NCI-H2196 treated with DMSO at 0.1 percent for 48 hours (cell line): Measurements from ENCODE around the gene ZSCAN5C.
"Not testable (repeated sequence)": the region's sequence is repeated elsewhere in the genome, so short reads cannot be mapped to it uniquely, and the experiment has no call there.

Source experiments
- DNase-seq: peaks from one replicate; lab custom pipeline; 2025; ENCODE audit not compliant: unreplicated experiment; lab: John Stamatoyannopoulos, UW

Gene ZSCAN5C, protein sequence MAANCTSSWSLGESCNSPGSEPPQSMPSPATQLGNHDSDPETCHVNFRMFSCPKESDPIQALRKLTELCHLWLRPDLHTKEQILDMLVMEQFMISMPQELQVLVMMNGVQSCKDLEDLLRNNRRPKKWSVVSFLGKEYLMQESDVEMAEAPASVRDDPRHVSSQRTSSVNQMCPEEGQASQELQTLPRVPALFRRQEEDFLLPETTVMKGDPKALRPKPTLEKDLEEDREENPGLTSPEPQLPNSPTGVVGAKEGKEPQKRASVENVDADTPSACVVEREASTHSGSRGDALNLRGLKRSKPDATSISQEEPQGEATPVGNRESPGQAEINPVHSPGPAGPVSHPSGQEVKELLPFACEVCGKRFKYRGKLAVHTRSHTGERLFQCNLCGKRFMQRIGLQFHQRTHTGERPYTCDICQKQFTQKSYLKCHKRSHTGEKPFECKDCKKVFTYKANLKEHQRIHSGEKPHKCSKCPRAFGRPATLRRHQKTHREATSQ

DNA sequence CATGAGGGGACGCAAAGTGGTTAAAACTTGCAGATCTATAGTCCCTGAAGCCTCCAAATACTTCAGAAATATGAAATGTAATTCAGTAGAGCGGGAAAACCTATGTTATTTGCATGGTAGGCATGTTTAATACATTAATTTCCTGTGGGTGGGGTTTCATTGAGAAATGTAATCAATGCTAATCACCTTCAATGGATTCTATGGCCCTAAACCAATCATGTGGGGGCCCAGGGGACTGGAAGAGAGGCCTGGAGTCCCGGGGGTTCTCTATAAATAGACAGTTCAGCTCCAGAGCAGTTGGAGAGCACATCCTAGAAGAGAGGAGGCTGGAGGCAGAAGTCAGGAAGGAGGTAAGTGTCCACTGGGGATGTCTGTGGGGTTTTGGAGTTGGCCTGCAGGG is at the start of gene ZSCAN5C:
ZSCAN5C (plus strand) TSS at position 301 of the 400 bp plus-strand sequence. CDS start 3,641 bp downstream, outside the sequence.
- no peak for DNase-seq

DNA sequence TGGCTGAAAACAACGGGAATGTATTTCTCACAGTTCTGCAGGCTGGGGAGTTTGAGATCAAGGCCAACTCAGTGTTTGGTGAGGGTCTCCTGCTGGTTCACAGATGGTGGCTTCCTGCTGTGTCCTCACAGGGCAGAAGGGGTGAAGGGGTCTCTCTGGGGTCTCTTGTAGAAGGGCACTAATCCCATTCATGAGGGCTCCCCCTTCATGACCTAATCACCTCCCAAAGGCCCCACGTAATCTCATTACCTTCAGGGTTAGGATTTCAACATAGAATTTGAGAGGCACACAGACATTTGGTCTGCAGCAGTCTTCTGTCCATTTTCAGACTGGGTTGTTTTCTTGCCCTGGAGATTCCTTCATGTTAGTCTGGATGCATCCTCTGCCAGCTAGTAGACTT is 49.4 kb upstream of the ZSCAN5C start:
- DNase-seq = no peak

DNA sequence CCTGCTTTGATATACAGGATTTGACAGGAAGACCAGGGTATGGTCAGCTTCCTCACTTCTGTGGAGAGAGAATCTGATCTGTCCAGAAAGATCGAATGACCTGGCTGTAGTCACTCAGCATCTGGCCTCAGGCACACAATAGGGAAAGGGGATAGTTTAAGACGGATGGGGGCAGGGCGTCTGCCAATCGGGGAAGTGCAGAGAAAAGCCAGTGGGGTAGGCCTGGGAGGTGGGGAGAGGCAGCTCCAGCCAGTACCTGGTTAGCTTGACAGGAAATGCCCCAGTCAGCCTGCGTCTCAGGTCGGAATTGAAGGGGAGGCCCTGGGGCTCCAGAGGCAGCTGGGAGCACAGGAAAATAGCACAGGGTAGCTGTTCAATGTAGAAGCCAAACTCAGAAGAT is 48.6 kb upstream of the ZSCAN5C start:
- peak; percentile 82 for DNase-seq

DNA sequence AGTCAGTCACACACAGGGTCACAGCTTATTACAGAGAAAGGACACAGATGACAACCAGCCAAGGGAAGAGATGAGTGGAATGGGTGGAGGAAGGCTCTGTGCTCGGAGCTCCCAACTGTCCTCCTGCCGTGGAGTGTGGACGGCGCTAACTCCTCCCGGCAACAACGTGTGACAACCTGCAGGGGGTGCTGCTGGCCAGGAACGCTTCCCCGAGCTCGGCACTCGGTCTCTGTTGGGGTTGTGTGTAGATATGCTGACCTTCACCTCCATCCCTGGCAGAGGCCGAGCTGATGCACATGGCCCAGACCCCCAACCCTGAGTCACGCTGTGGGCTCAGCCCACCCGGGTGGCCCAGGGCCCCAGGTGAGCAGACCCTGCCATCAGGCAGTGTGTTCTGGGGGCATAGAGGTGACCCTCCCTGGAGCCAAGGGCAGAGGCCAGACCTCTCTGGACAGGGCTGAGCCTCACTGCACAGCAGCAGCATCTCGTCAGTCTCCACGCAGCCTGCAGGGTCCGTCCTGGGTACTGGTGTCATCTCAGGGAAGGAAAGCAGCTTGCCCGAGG is 46.9 kb upstream of the ZSCAN5C start:
- DNase-seq = no peak

DNA sequence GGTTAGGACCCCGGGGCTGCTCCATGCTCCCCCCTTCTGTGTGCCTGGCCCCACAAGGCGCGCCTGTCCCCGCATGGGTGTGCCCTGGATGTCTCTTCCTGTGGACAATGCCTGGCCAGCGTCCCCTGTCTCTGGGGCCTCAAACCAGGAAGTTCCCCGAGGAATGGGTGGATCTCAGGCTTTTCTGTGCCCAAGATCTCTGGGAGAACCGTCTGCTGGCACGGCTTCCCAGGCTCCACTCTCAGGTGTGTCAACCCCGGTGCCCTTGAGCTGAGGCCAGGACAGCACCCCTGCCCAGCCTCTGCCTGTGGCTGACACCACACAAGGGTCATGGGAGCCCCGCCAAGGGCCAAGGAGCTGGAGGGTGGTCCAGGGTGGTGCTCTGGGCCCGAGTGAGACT is 45.3 kb upstream of the ZSCAN5C start:
- DNase-seq = no peak

DNA sequence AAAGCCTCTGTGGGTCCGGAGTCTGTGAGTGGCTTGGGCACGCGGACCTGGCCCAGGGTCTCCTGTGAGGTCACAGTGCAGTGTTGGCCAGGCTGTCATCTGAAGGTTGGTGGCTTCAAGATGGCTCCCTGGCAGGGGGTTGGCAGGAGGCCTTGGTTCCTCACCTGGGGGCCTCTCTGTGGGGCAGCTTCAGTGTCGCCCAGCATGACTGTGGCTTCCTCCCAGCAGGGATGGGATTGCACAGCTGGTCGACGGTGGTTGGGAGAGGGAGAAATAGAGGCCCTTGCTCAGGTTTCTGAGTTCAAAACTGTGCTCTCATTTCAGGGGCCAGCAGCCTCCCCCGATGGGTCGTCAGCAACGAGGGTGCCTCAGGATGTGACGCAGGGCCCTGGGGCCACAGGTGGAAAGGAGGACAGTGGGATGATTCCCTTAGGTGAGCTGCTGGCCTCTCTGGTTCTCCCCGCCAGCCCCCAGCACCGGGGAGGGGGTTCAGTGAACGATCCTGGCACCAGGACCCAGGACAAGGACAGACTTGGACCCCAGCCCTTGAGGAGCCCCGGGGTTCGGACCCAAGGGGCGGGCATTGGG is 43.8 kb upstream of the ZSCAN5C start:
- no peak for DNase-seq

DNA sequence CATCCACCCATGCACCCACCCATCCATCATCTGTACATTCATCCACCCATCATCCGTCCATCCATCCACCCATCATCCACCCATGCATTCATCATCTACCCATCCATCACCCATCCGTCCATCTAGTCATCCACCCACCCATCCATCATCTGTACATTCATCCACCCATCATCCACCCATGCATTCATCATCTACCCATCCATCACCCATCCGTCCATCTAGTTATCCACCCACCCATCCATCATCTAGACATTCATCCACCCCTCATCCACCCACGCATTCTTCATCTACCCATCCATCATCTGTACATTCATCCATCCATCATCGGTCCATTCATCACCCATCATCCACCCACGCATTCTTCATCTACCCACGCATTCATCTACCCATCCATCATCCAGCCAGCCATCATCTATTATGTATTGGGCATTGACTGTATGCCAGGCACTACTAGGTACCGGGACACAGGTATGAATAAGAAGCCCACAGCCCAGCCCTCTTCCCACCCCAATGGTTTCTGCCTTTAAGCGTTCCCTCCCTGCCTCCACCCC is 43.0 kb upstream of the ZSCAN5C start:
- no peak for DNase-seq

DNA sequence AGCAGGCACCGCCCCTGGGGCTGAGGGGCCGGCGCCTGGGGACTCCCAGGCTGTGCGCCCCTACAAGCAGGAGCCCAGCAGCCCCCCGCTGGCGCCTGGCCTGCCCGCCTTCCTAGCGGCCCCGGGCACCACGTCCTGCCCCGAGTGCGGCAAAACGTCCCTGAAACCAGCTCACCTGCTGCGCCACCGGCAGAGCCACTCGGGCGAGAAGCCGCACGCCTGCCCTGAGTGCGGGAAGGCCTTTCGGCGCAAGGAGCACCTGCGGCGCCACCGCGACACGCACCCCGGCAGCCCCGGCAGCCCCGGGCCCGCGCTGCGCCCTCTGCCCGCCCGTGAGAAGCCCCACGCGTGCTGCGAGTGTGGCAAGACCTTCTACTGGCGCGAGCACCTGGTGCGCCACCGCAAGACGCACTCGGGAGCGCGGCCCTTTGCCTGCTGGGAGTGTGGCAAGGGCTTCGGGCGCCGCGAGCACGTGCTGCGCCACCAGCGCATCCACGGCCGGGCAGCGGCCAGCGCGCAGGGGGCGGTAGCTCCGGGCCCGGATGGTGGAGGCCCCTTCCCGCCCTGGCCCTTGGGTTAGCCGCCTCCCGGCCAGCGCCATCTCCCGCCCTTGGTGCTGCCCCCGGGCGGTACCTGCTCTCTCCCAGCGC is 42.3 kb upstream of the ZSCAN5C start:
- no peak for DNase-seq

DNA sequence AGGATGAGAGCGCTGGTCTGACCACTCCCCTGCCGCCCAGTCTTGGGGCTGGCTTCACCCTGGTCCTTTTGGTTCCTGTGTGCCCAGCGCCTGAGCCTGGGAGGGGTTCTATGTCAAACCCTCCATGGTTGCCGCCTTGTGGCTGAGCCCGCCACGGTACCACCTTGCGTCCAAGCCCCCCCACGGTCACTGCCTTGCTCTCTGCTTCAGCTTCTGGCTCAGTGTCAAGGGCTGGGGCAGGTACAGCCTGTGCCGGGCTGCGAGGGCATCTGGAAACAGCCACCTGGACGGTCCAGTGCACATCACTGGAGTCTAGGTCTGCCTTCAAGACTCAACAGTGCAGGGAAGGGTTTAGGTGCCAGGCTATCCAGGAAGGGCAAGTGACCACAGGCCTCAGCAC is 40.5 kb upstream of the ZSCAN5C start:
- no peak for DNase-seq

DNA sequence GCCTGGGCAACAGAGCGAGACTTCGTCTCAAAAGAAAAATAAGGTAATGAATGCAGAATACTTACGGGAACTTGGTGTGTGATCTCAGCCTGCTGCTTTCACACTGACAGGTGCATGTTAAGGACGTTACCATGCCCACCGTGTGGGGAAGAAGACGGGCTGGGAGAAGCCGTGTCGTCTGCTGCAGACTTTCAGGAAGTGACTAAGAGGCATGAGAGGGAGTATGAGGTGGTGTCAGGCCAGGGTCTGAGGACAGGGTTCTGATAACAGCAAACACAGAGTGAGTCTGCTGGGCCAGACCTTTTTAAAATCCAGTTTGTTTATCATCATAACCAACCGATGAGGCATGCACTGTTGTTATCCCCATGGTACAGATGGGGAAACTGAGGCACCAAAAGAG is 39.8 kb upstream of the ZSCAN5C start:
- no peak for DNase-seq

DNA sequence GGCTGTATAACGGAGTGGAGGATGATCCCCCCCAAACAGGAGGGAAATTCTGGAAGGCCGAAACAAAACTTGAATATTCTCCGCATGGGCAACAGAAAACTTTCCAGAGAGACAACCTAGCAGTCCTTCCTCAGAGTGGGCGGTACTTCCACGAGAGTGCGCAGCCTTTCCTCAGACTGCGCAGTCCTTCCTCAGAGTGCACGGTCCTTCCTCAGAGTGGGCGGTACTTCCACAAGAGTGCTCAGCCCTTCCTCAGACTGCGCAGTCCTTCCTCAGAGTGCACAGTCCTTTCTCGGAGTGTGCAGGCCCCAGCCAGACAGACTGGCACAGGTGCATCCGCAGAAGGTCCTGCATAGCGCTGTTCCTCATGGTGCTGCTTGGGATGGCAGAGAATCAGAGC is 39.0 kb upstream of the ZSCAN5C start:
- no peak for DNase-seq

DNA sequence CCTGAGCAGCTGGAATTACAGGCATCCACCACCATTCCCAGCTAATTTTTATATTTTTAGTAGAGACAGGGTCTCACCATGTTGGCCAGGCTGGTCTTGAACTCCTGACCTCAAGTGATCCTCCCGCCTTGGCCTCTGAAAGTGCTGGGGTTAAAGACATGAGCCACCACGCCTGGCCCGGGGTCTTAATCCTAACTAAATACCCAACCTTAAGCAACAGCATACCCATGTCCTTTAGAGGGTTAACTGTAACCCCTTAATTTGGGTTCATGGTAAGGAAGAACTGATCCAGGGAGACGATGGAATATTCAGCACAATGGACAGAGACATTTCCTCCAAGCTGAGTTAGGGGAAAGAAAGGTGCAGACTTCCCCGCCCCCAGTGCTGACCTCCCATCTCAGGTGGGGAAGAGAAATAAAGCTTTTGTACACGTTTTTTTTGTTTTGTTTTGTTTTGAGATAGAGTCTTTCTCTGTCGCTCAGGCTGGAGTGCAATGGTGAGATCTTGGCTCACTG is 35.0 kb upstream of the ZSCAN5C start:
- DNase-seq = no peak

DNA sequence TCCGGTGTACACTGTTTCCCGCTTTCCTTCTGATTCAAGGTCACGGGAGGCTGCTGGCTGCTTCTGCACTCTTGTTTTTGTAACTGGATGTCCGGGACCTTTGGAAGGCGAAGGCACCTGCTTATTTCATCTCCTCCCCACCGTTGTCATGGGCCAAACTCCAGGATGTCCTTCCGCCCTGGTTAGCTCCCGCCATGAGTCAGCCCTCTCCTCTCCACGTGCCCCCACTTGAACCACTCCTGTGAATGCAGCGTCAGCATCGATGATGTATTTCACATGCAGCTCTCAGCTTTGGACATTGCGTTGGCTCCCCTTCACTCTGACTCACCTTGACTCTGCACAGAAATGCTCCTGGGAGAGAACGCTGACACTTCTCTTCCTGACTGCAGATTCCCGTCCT is 31.8 kb upstream of the ZSCAN5C start:
- peak; percentile 93 for DNase-seq

DNA sequence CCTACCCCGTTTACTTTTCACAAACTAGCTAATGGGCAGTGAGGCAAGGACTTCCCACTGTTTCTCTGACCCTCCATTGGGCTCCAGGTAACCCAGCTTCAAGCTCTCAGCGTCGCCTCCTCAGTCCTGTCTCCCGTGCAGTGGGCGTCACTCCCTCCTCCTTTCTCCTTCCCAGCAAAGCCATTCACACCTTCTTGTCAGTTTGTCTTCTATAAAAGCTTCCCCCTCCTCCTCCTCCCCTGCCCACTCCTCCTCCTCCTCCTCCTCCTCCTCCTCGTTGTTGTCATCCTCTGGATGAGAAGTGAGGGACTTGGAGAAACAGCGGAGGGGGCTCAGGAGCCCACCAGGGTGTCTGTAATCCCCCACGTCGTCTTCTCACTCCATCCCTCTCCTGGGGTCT is 28.0 kb upstream of the ZSCAN5C start:
- no peak for DNase-seq

DNA sequence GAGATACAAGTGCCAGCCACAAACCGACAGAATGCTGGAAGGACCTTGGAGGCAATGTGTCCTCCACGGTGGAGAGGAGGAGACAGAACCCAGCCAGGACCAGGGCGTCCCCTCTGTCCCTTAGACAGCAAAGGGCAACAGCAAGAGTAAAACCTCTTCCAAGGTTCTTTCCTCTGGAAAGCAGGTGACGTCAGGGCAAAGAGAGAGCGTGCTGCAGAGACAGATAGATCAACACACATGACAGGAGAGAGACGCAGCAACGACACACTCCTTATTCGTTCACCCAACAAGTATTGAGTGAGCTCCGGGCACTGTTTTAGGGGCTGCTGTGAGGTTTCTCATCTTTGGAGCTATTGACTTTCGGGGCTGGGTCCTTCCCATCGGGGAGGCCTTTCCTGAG is 27.5 kb upstream of the ZSCAN5C start:
- DNase-seq = no peak

DNA sequence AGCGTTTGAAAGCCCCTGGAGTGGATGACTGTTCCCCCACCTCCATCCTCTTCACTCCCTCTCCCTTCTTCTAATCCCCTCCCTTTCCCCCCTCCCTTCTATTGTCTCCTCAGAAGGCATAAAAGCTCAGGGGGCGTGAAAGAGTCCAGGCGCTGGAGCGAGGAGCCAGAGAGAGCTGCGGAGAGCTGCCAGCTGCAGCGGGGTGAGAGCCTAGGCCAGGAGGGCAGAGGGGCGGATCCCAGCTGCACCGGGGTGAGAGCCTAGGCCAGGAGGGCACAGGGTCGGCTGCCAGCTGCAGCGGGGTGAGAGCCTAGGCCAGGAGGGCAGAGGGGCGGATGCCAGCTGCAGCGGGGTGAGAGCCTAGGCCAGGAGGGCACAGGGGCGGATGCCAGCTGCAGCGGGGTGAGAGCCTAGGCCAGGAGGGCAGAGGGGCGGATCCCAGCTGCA is 26.2 kb upstream of the ZSCAN5C start, which contains the start of gene GALP:
GALP (plus strand) TSS at position 148 of the 447 bp plus-strand sequence. CDS start 1,101 bp downstream, outside the sequence.
- DNase-seq = not testable (repeated sequence)

DNA sequence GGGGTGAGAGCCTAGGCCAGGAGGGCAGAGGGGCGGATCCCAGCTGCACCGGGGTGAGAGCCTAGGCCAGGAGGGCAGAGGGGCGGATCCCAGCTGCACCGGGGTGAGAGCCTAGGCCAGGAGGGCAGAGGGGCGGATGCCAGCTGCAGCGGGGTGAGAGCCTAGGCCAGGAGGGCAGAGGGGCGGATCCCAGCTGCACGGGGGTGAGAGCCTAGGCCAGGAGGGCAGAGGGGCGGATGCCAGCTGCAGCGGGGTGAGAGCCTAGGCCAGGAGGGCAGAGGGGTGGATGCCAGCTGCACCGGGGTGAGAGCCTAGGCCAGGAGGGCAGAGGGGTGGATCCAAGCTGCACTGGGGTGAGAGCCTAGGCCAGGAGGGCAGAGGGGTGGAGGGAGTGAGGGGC is 25.8 kb upstream of the ZSCAN5C start:
- not testable (repeated sequence) for DNase-seq

DNA sequence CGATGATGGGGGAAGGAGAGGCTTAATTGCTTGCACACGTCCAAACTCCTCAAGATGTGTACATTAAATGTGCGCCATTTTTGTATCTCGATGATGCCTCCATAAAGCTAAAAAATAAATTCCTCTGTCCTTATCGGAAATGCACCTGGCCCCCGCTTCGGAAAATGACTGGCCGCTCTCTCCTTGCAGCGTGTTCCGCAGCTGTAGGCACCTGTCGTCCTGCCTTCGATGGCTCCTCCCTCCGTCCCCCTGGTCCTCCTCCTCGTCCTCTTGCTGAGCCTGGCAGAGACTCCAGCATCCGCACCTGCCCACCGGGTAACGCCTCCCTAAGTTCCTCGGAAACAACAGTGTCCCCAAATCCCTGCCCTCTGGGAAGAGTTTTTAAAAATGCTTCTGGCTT is 25.2 kb upstream of the ZSCAN5C start:
- no peak for DNase-seq

DNA sequence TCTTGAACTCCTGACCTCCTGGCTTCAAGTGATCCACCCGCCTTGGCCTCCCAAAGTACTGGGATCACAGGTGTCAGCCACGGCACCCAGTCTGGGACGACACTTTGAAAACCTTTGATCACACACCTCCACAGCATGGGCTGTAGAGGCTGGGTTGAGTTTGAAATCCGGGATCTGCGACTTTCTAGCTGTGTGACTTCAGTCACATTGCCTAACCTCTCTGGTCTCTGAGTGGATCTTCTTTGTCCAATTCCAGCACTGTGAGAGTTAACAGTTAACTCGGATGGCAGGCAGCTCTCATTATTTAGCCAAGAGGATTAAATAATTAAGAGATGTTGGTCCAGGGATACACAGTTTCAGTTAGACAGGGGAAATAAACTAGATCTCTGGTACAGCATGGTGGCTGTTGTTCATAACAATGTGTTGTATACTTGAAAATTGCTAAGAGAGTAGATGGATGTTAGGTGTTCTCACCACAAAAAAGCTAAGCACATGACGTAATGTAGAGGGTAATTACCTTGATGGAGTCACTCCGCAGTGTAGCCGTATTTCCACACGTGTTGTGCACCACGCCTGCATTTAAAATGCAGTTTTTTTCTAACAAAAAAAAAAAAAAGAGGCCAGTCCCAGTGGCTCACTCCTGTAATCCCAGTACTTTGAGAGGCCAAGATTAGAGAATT is 24.4 kb upstream of the ZSCAN5C start:
- no peak for DNase-seq

DNA sequence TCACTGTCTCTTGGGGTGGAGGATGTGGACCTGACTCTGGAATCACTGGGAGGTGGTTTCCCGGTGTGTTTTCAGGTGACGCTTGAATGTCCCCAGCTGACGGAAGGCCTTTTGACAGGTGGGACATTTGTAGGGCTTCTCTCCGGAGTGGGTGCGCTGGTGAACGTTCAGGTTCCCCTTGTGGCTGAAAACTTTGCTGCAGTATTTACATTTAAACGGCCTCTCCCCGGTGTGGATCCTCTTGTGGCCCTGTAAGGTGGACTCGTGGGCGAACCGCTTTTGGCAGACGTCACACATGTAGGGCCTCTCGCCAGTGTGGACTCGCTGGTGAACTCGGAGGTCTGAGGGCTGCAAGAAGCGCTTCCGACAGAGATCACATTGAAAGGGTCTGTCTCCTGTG is 12.3 kb upstream of the ZSCAN5C start:
- DNase-seq = no peak
